GM11168 (cell line): ENCODE measurements around the gene VAV2.

Experiments used
- in situ Hi-C: fragments of 300-500 bp; cut with MboI; formaldehyde crosslinking; loops from one replicate; pipeline ENCODE4 v1.12.0; 2022; ENCODE audit warnings: low sequenced_read_pairs; ENCODE audit not compliant: unreplicated experiment

Gene VAV2

GRCh38 chr9:133944746-133945135 lies 47.4 kb downstream of the VAV2 start:
- in situ Hi-C loops = no loop called here

- in situ Hi-C loops = no loop called here
Measured at GRCh38 chr9:133943781-133944745, 48.1 kb downstream of the VAV2 start.

DNA sequence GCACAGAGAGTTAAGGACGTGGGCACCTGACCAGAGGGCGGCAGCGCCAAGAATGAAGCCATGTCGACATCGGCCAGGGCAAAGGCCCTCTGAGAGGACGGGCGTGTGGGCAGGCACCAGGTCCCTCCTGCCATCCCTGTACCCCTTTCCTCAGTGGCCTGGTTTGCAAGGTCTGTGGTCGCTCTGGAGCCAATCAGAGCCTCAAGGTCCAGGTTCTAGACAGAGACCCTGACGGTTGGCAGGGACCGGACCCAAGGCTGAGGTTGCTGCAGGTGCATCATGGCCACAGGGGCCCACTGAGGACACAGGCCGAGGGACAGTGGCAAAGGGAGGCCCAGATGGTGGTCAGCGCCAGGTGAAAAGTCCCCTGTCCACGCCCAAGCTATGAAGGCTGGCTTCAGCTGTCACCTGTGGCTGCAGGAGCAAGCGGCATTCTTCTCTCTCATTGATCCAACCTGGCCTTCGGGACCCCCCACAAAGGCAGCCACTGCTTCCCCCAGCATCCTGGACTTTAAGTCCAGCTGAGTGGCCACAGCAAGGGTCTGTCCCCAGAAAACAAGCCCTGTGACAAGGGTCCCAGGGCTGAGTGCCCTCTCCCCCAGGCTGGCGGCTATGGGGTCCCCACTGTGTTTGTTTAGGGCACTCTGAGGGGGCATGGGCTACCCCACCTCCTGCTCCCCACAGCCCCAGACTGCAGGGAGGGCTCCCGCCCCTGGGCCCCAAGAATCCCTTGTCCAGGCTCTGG lies 48.9 kb downstream of the VAV2 start:
- in situ Hi-C loops = no loop called here

DNA sequence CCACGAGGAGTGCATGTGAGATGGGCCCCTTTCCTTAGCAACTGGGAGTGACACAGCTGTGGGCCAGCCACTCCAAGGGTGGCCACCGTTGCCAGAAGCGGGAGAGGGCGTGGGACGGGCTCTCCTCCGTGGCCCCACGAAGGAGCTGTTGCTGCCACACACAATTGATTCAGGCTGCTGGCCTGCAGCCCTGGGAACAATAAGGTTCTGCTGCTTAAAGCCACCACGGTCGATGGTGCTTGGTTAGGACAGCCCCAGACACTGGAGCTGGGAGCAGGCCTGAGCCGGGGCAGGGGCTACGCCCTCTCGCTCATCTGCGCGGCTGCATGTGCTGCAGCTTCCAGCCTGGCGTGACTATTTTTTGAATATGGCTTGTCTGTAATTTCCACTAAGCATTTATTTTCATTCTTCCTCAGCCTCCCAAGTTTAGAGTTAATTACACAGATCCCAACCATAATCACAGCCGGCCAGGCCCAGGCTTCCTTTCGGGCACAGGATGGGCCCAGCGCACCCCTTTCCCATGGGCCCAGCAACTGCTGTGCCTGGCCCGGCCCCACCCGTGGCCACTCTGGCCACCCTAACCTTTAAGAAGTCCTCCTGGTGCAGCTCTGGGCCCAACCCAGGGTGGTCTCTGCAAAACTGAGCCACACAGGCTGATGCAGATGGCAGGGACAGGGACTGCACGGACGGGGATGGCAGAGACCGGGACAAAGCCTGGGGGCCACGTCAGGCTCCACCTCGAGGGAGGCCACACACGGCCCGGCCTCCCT lies 49.7 kb downstream of the VAV2 start:
- in situ Hi-C loops = no loop called here

GRCh38 chr9:133939845-133940244 lies 52.3 kb downstream of the VAV2 start:
- in situ Hi-C loops = no loop called here

DNA sequence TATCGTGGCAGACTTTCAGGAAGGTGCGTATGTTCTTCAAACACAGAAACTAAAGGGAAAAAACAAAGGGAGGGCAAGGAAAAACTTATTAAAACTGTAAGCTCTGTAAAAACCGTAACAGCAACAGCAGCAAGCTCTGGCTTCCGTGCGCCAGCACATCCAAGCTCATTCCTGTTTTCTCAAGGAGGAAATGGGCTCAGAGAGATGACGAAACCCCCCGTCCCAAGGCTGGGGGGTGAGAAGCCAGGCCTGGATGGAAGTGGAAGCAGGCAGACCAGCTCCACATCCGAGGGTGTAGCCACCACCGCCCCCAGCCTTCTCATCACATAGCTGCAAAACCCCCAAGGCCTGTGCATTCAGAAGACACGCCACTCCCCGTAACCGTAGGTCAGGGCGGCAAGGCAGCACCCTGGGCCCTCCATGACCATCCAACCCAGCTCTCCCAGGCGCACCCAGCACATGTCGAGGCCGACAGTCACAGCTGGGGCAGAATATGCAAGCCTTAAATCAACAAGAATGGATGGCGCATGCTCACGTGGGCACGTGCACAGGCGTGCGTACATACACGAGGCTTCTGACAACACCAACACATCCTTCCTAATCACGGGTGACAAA lies 52.8 kb downstream of the VAV2 start:
- in situ Hi-C loops = no loop called here

GRCh38 chr9:133938753-133939152 lies 53.4 kb downstream of the VAV2 start:
- in situ Hi-C loops = no loop called here

GRCh38 chr9:133938086-133938485 lies 54.0 kb downstream of the VAV2 start:
- in situ Hi-C loops = no loop called here

DNA sequence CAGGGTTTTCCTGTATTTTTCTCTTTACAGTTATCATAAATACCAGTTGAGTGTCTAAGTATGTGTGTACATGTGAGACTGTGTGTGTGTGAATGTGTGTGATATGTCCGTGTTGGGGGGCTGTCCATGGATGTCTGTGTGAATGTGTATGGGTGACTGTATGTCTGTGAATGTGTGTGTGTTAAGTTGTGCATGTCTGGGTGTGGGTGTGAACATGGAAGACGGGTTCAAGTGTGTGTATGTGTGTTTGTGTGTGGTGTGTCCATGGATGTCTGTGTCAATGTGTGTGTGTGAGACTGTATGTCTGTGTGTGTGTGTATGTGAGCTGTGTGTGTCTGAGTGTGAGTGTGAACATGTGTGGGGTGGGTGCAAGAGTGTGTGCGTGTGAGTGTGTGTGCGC lies 55.0 kb downstream of the VAV2 start:
- in situ Hi-C loops = no loop called here

- in situ Hi-C loops = no loop called here
Measured at GRCh38 chr9:133935328-133936005, 56.7 kb downstream of the VAV2 start.

DNA sequence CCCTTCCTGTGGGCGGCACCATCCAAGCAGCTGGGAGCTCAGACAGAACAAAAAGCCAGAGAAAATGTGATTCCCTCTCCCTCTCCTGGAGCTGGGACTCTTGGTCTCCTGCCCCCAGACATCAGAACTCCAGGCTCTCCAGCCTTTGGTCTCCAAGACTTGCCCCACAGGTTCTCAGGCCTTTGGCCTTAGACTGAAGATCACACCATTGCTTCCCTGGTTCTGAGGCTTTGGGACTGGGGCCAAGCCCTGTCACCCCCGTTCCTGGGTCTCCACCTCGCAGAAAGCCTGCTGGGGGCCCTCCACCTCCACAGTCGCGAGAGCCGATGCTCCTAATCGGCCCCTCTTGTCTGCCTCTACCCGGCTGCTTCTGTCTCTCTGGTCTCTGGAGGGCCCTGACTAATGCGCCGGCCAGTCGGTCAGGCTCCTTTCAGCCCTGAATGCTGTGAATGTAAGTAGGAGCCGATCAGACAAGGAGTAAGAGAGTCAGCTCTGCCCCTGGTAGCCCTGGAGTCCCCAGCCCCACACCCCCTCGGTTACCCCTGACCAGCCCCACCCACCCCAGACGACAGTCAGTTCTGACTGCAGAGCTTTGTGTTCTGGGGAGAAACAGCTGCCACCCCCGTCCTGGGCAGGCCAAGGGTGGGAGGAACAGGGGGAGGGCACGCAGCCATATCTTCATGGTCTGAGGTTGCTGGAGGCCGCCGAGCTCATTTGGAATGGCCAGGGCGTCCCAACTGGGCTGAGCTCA lies 57.5 kb downstream of the VAV2 start:
- in situ Hi-C loops = no loop called here

- in situ Hi-C loops = no loop called here
Measured at GRCh38 chr9:133933426-133934026, 58.6 kb downstream of the VAV2 start.

GRCh38 chr9:133932633-133933032 lies 59.5 kb downstream of the VAV2 start:
- in situ Hi-C loops = no loop called here

- in situ Hi-C loops = no loop called here
Measured at GRCh38 chr9:133932181-133932580, 59.9 kb downstream of the VAV2 start.

- in situ Hi-C loops = no loop called here
Measured at GRCh38 chr9:133930682-133931485, 61.2 kb downstream of the VAV2 start.

- in situ Hi-C loops = no loop called here
Measured at GRCh38 chr9:133930046-133930681, 62.0 kb downstream of the VAV2 start.

DNA sequence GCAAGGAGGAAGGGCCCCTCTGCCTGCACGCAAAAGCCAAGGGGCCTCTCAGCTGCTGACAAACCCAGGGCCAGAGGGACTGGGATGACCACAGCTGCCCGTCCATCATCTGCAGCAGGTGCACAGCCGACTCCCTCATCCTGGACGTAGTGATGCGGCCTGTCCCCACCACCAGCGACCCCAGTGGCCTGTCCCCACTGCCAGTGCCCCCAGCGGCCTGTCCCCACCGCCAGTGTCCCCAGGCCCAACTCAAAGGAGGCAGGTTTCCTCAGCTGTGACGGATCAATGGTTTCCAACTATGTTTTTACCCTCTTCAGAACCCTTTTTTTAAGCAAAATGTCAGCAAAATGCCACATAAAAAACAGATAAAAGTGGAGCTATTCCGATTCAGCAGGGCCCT lies 62.5 kb downstream of the VAV2 start:
- in situ Hi-C loops = no loop called here
